ENCODE data around the gene POLD2.
A peak's percentile ranks its signal among the peaks of the same experiment; 100 is the strongest.

DNA sequence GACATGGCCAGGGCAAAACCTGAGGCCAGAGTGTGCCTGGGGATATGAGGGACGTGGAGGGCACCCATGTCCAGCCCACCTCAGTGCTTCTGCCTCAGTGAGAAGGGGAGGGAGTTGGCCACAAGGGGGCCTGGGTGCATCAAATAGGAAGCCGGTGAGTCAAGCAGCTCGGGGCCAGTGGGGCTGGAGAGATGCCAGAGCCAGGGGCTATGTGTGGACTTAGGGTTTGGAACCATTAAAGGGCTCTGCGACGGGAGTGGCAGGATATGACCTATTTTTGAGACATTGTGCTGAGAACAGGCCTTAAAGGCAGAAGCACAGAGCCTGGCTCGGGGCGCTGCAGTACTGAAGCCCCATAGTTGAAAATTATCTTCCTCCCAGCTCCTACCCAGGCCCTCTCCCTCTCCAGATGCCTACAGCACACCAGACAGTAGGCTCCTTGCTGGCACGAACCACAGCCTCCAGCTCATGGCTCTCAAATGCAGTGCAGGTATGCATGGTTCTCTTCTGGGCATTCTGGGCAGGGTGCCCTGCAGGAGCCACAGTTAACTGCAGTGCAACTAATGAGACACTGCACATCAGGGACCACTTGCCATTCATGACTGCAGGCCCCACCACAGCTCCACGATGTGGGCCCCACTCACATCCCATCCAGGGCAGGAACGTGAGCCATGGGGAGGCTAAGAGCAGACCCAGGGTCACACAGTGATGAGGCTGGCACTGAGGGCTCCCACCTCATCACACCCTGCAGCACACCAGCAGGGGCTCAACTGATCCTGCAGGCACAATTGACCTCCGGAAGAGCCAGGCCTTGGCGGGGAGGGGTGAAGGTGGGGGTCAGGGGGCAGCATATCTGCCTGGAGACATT, 50.8 kb downstream of the POLD2 start:
- TF ChIP-seq CTCF (IDR thresholded peaks at IDR 0.05; ENCODE audit: insufficient read depth, low read length, poor library complexity, severe bottlenecking) = peak; percentile 80
- no peak for TF ChIP-seq EZH2phosphoT487 (conservative IDR thresholded peaks at IDR 0.05; ENCODE audit: low read length)

Data from SU-DHL-6 (cell line).